ENCODE measurements around the gene STIM1. TPM values are rescaled to one million over a fixed set of nuclear protein-coding genes. Genes with fewer than 3 reads are reported as not detected.

STIM1 gene
- total and polyA plus RNA-seq, 10 of the 15 experiments (the other 5 are each of a cell fraction or from before 2014, with no cell fraction given): 8.6 to 57.7 (median 29.3) TPM

- TF ChIP-seq ATF3 (IDR thresholded peaks at IDR 0.05; ENCODE audit: borderline replicate concordance, extremely low read depth, low read depth, low read length): no peak
Measured at GRCh38 chr11:4123218-4123617, 267.8 kb downstream of the STIM1 start (continued).

- ChIA-PET CTCF (no interaction called here), SMC1A (ENCODE audit: uncharacterized antibody, unreplicated experiment) (interaction anchor here (1.1 kb wide), 1 partner anchor 11 kb away, joined by 4 read pairs; no protein-coding TSS in a partner anchor), POLR2A (no interaction called here), RAD21 (ENCODE audit: unreplicated experiment) (no interaction called here)
- 100% methylated on average over 6 of the region's 6 CpGs for WGBS (ENCODE audit: insufficient coverage, insufficient replicate concordance, low lambda C conversion rate, missing lambda C conversion rate)
- intact Hi-C loops (cut with micrococcal nuclease; ENCODE audit: unreplicated experiment): no loop called here
- FAIRE-seq (no peak), DNase-seq (ENCODE audit: low read depth, low spot score) (no peak), ATAC-seq (no peak)
- Histone ChIP-seq H3K4me3 (no peak overlapping the region), H3K36me3 (ENCODE audit: control insufficient read depth in 2 of 2, insufficient read depth in 2 of 2, low read length in 1 of 2) (peaks cover 1 to 25% of the 10 kb centered on the region in 2 experiments), H3K4me2 (ENCODE audit: control insufficient read depth, insufficient read depth) (no peak overlapping the region), H2AFZ (ENCODE audit: control insufficient read depth, low read depth, low read length) (no peak overlapping the region), H3K9me3 (replicated peaks; ENCODE audit: control insufficient read depth, insufficient read depth, low read length) (no peaks in the 10 kb centered on the region), H3K79me2 (ENCODE audit: control insufficient read depth, insufficient read depth, low read length) (no peaks in the 10 kb centered on the region), H3K9ac (ENCODE audit: control insufficient read depth, insufficient read depth, low read length) (no peak overlapping the region), H4K20me1 (ENCODE audit: control insufficient read depth, insufficient read depth) (no peaks in the 10 kb centered on the region), H3K27ac (ENCODE audit: control insufficient read depth, insufficient read depth) (no peak overlapping the region), H3K4me1 (ENCODE audit: control insufficient read depth, insufficient read depth, low read length) (no peaks in the 10 kb centered on the region), H3K27me3 (replicated peaks in 1 of 2; ENCODE audit: control insufficient read depth in 2 of 2, insufficient read depth in 2 of 2, low read length in 1 of 2) (no peaks in the 10 kb centered on the region)
- in situ Hi-C loops (cut with MboI): no loop called here
- TF ChIP-seq SKIL (IDR thresholded peaks at IDR 0.05; ENCODE audit: low read depth, poor library complexity, severe bottlenecking): no peak
- no peak for TF ChIP-seq PRDM15 (CRISPR knock-in tag; IDR thresholded peaks at IDR 0.05)
- TF ChIP-seq NFYB (IDR thresholded peaks at IDR 0.05; ENCODE audit: insufficient read depth, low read depth, low read length): no peak
- no peak for TF ChIP-seq NR2F1 (conservative IDR thresholded peaks at IDR 0.05)
- TF ChIP-seq E4F1 (IDR thresholded peaks at IDR 0.05; ENCODE audit: borderline replicate concordance, partially characterized antibody): no peak
- TF ChIP-seq RELB (IDR thresholded peaks at IDR 0.05; ENCODE audit: low read depth): no peak
- TF ChIP-seq ZNF384 (IDR thresholded peaks at IDR 0.05; ENCODE audit: borderline replicate concordance, low read depth, low read length): no peak
- no TSS peak for BruUV-seq (replicated peaks)
Measured at GRCh38 chr11:4125141-4125540, 269.7 kb downstream of the STIM1 start.

Data from GM12878 (cell line).